Measurements from ENCODE around the gene SPOCD1.

DNA sequence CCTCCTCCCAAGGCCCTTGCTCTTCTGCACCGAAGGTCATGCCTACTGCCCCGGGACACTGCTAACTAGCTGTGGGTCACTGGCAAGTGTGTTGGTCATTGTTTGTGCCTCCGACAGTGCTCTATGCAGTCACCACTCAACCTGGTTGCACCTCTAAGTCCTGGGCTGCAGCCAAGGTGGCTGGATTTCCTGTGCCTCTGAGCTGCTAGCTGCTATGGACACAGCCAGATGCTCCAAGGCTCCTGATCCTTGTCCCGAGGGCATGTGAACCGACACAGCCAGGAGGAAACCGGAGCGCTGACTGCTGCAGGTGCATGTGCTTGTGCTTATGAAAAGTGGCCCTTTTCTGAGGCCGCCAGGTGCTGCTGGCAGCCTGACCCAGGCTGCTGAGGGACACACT is 14.7 kb upstream of the SPOCD1 start:
- no peak for TF ChIP-seq CTCF (IDR thresholded peaks at IDR 0.05 in 8 of 11, conservative IDR thresholded peaks at IDR 0.05 in 3 of 11)
- no peak for TF ChIP-seq POLR2A (IDR thresholded peaks at IDR 0.05)
- TF ChIP-seq POLR2AphosphoS5 (IDR thresholded peaks at IDR 0.05) = no peak

Data from spleen (tissue), 7 donors.